ENCODE measurements around the gene OTOS.

Gene OTOS

GRCh38 chr2:240144649-240145261 lies 4.3 kb upstream of the OTOS start:
- TF ChIP-seq SIN3A (IDR thresholded peaks at IDR 0.05; ENCODE audit: borderline replicate concordance, insufficient read depth, low read length) (no peak), TAF1 (IDR thresholded peaks at IDR 0.05; ENCODE audit: borderline replicate concordance, insufficient read depth, low read length) (no peak), POLR2AphosphoS5 (IDR thresholded peaks at IDR 0.05; ENCODE audit: low read depth, low read length) (no peak), FOXP2 (optimal IDR thresholded peaks at IDR 0.05; ENCODE audit: borderline replicate concordance, extremely low read depth, extremely low read length, insufficient read depth) (no peak), REST (IDR thresholded peaks at IDR 0.05; ENCODE audit: insufficient read depth in 1 of 2, low read depth in 2 of 2, low read length in 2 of 2) (no peak)

- TF ChIP-seq TAF1 (IDR thresholded peaks at IDR 0.05; ENCODE audit: borderline replicate concordance, insufficient read depth, low read length) (no peak), FOXP2 (optimal IDR thresholded peaks at IDR 0.05; ENCODE audit: borderline replicate concordance, extremely low read depth, extremely low read length, insufficient read depth) (no peak), SIN3A (IDR thresholded peaks at IDR 0.05; ENCODE audit: borderline replicate concordance, insufficient read depth, low read length) (no peak), POLR2AphosphoS5 (IDR thresholded peaks at IDR 0.05; ENCODE audit: low read depth, low read length) (no peak), REST (IDR thresholded peaks at IDR 0.05; ENCODE audit: insufficient read depth in 1 of 2, low read depth in 2 of 2, low read length in 2 of 2) (no peak)
Measured at GRCh38 chr2:240143801-240144648, 3.6 kb upstream of the OTOS start.

- TF ChIP-seq FOXP2 (optimal IDR thresholded peaks at IDR 0.05; ENCODE audit: borderline replicate concordance, extremely low read depth, extremely low read length, insufficient read depth) (no peak), TAF1 (IDR thresholded peaks at IDR 0.05; ENCODE audit: borderline replicate concordance, insufficient read depth, low read length) (no peak), SIN3A (IDR thresholded peaks at IDR 0.05; ENCODE audit: borderline replicate concordance, insufficient read depth, low read length) (no peak), POLR2AphosphoS5 (IDR thresholded peaks at IDR 0.05; ENCODE audit: low read depth, low read length) (no peak), REST (IDR thresholded peaks at IDR 0.05; ENCODE audit: insufficient read depth in 1 of 2, low read depth in 2 of 2, low read length in 2 of 2) (no peak)
Measured at GRCh38 chr2:240143276-240143675, 2.8 kb upstream of the OTOS start.

GRCh38 chr2:240142859-240143258 lies 2.4 kb upstream of the OTOS start:
- no peak for TF ChIP-seq POLR2AphosphoS5 (IDR thresholded peaks at IDR 0.05; ENCODE audit: low read depth, low read length)
- no peak for TF ChIP-seq REST (IDR thresholded peaks at IDR 0.05; ENCODE audit: insufficient read depth in 1 of 2, low read depth in 2 of 2, low read length in 2 of 2)
- no peak for TF ChIP-seq FOXP2 (optimal IDR thresholded peaks at IDR 0.05; ENCODE audit: borderline replicate concordance, extremely low read depth, extremely low read length, insufficient read depth)
- TF ChIP-seq SIN3A (IDR thresholded peaks at IDR 0.05; ENCODE audit: borderline replicate concordance, insufficient read depth, low read length) = no peak
- no peak for TF ChIP-seq TAF1 (IDR thresholded peaks at IDR 0.05; ENCODE audit: borderline replicate concordance, insufficient read depth, low read length)
